Activated gamma-delta T cell (primary cell): ENCODE measurements around the gene NBPF12.
"Not testable (repeated sequence)": the region's sequence is repeated elsewhere in the genome, so short reads cannot be mapped to it uniquely, and the experiment has no call there.

Experiments
- DNase-seq: peaks from one replicate; lab custom pipeline; 2025; lab: John Stamatoyannopoulos, UW
- total RNA-seq, 2 donors: gene quantifications; one replicate each; lab custom pipeline; 2026; lab: John Stamatoyannopoulos, UW

Gene NBPF12
- total RNA-seq = 60.4 to 81.5 reads per million in 2 donors

DNA sequence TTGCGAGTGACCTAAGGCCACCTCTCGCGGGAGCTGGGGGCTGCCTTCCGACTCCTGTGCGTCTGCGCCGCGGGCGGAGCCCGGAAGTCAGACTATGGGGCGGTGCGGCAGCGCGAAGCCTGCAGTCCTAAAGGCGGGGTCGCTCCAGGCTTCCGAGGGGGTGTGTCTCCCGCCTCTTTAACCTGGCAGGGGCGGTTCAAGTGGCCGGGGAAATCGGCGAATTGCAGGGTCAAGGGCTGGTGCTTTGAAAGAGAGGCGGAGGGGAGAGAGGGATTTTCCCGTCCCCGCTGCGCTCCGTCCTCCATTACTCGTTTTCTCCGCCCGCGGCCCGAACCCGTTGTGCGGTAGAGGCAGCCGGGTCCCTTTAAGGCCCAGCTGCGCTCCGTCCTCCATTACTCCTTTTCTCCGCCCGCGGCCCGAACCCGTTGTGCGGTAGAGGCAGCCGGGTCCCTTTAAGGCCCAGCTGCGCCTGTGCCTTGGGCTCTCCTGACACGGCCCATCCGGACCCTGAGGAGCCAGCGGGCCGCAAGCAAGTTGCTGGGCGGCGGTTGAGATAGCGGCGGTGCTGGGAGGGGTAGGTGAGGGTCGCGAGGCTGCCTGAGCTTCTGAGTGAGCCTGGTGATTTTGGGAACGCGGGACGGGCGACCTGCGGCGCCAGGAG lies at the start of gene NBPF12:
TSS of gene NBPF12 (plus strand) at position 83 of the 661 bp plus-strand sequence. CDS start 21,820 bp downstream, outside the sequence.
- DNase-seq = peak; percentile 62

GRCh38 chr1:146891355-146891754 lies 46.8 kb upstream of the NBPF12 start:
- DNase-seq = not testable (repeated sequence)

GRCh38 chr1:146892331-146892730 lies 45.8 kb upstream of the NBPF12 start:
- DNase-seq = not testable (repeated sequence)

GRCh38 chr1:146907565-146908261 lies 30.4 kb upstream of the NBPF12 start:
- not testable (repeated sequence) for DNase-seq

GRCh38 chr1:146912975-146913374 lies 25.1 kb upstream of the NBPF12 start:
- not testable (repeated sequence) for DNase-seq

DNA sequence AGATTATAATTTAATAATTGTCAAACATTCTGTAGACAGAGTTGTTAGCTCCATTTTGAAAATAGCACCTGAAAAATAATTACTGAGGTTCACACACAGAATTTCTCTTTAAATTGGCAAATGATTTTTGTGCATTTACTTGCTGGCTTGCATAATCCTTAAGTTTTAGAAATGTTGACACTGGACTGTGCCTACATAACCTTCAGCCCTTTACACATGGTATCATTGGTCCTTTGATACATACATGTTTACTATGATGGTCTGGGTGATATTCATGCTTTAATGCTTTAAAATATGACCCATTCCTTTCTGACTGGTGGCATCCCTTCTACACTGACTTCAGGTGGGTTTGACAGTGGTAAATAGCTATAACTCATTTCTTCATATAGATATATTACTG lies 17.3 kb upstream of the NBPF12 start:
- not testable (repeated sequence) for DNase-seq

GRCh38 chr1:146922614-146923013 lies 15.5 kb upstream of the NBPF12 start:
- DNase-seq = not testable (repeated sequence)

DNA sequence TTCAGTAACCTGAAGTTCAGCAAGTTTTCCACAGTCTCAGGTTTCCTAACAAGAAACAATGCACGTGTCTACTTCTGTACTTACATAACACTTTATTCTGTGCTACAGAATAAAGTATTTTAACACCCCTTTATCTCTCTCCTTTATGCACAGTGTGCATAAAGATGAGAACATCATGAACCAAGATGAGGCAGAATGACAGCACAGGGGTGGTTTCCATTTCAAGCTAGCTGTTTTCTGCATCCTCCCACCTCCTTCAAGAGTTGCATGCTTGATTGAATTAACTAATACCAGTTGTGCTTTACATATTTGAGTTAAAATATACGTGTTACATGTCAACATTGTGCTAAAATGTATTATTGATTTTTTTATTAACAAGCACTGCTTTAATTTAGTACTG lies 14.0 kb upstream of the NBPF12 start:
- DNase-seq = not testable (repeated sequence)

GRCh38 chr1:146926413-146926812 lies 11.7 kb upstream of the NBPF12 start:
- DNase-seq = not testable (repeated sequence)

DNA sequence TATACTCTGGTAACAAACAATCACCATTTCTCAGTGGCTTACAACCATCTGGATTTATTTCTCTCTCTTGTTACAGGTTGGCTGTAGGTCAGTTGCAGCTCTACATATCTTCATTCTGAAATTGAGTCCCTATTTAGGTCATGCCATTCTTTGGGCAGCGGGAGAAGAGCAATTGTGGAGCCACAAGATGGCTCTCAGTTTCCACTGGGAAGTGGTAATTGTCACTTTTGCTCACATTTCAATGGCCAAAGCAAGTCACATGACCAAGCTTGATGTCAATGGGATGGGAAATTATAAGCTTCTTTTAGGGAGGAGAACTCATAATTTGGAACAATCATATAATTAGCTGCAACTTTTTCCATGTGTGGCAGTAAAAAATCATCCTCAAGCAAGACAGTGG lies 7.9 kb upstream of the NBPF12 start:
- not testable (repeated sequence) for DNase-seq

- not testable (repeated sequence) for DNase-seq
Observed at GRCh38 chr1:146934390-146935223, 3.5 kb upstream of the NBPF12 start.

GRCh38 chr1:146937462-146937861 lies 662 bp upstream of the NBPF12 start:
- DNase-seq = not testable (repeated sequence)

DNA sequence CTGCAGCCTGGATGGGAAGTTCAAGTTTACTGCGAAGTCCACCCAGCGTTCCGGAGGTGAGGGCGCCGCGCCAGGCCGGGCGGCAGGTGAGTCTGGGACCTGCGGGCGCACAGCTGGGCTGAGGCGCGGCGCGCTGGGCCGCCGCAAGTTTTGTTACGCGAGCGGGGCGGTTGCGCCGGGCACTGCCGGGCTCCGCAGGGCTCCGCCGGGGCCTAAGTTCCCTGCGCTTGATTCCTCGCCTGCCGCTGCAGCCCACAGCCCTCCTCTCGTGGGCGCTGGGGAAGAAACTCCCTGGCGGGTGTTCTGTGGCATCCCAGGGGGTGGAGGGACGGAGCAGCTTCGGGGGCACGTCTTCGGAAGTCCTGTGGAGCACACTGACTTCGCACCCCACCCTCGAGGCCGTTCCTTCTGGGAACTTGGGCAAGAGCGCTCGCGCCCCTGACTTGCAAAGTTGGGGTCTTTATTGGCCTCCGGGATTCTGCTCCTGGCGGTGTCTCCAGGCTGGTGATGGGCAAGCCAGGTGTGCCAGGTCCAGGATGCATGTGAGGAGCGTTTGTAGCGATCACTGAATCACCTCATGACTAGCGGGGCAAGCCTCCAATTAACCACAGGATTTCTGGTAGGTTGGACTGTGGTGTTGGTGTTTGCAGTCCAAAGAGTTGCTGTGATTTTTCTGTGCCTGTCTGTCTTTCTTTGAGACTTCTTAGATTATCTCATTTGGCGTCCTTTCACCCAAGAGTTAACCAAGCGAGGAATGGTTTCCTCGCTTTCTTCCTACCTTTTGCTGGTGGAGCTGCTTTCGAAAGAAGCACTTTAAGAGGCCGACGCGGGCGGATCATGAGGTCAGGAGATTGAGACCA lies 1.0 kb downstream of the NBPF12 start:
- peak; percentile 12 for DNase-seq

- DNase-seq = not testable (repeated sequence)
Observed at GRCh38 chr1:146940293-146940692, 2.2 kb downstream of the NBPF12 start.

- not testable (repeated sequence) for DNase-seq
Observed at GRCh38 chr1:146943342-146943886, 5.3 kb downstream of the NBPF12 start.

GRCh38 chr1:146948127-146948526 lies 10.0 kb downstream of the NBPF12 start:
- DNase-seq = not testable (repeated sequence)

GRCh38 chr1:146964340-146964739 lies 26.2 kb downstream of the NBPF12 start:
- DNase-seq = not testable (repeated sequence)

- DNase-seq = not testable (repeated sequence)
Observed at GRCh38 chr1:146966351-146966750, 28.2 kb downstream of the NBPF12 start.

GRCh38 chr1:146970656-146971055 lies 32.5 kb downstream of the NBPF12 start:
- DNase-seq = not testable (repeated sequence)

- DNase-seq = not testable (repeated sequence)
Observed at GRCh38 chr1:146972681-146973080, 34.6 kb downstream of the NBPF12 start.

DNA sequence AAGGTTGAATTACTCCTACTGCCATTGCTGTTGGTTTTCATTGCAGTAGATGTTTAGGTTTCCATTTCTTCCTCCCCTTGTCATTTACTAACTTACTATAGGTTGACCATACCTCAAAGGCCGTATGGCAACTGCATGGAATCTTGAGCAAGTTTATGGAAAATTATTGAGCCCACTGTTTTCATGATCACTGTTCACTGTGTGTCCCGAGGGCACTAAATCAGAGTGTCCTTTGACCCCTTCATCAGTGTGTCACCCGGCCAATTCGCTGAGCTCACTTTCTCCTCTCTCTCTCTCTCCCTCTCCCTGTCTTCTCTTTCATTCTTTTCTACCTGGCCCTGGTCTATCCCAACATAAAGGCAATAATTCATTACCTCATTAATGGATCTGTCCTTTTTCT lies 47.7 kb downstream of the NBPF12 start:
- not testable (repeated sequence) for DNase-seq
